B cell (primary cell): ENCODE measurements around the gene USP46. TPM values are rescaled to one million over a fixed set of nuclear protein-coding genes. Genes with fewer than 3 reads are reported as not detected.

Source experiments
- ATAC-seq: fragments of 200-7000 bp; cut with Tn5 transposase; one replicate; pipeline ENCODE4 v1.10.0; 2021; ENCODE audit warnings: low read depth, mild to moderate bottlenecking, moderate number of reproducible peaks, moderate library complexity
- CTCF ChIA-PET: fragments of 350-600 bp; sonication (Branson Sonifier 250); formaldehyde crosslinking; loops from one replicate; lab custom pipeline; 2021; ENCODE audit warnings: antibody characterized with exemption, inconsistent platforms; lab: Charles Lee
- POLR2A ChIA-PET: fragments of 350-600 bp; sonication (Branson Sonifier 250); formaldehyde crosslinking; loops from one replicate; lab custom pipeline; 2021; ENCODE audit warnings: antibody characterized with exemption; lab: Charles Lee
- DNase-seq: peaks from one replicate; pipeline ENCODE4 v3.0.0; 2013
- H2AFZ ChIP-seq: 2 replicates; pipeline ENCODE4 v1.6.1; 2012; ENCODE audit warnings: mild to moderate bottlenecking, low read depth, low read length; ENCODE audit not compliant: insufficient read depth, poor library complexity, severe bottlenecking
- H3K27ac ChIP-seq, 2 donors: 1 replicate in 1 of 2; 2 replicates in 1 of 2; pipeline ENCODE4 v1.5.1; 2012 to 2013; ENCODE audit warnings: low read length in 2 of 2, mild to moderate bottlenecking in 2 of 2, moderate library complexity in 1 of 2
- H3K27me3 ChIP-seq, 4 experiments: fragments of 200-600 bp in 1 of 4; sonication (generic) in 1 of 4; replicated peaks in 1 of 4; 1 replicate in 2 of 4; 2 replicates in 2 of 4; pipeline versions ENCODE4 v1.6.1 to v1.7.0; 2013 to 2016; ENCODE audit warnings: low read length in 3 of 4, mild to moderate bottlenecking in 2 of 4, mixed read lengths in 1 of 4, moderate library complexity in 1 of 4; ENCODE audit not compliant: insufficient read depth in 4 of 4, control insufficient read depth in 3 of 4; ENCODE audit errors: control extremely low read depth in 1 of 4
- H3K36me3 ChIP-seq, 2 experiments: replicated peaks in 1 of 2; 1 replicate in 1 of 2; 2 replicates in 1 of 2; pipeline versions ENCODE4 v1.6.1 to v1.7.1; 2013; ENCODE audit warnings: low read length in 1 of 2; ENCODE audit not compliant: insufficient read depth in 2 of 2, control insufficient read depth in 1 of 2; ENCODE audit errors: control extremely low read depth in 1 of 2, extremely low read depth in 1 of 2
- H3K4me1 ChIP-seq, 2 donors: fragments of 200-600 bp in 1 of 2; sonication (generic) in 1 of 2; 1 replicate in 1 of 2; 2 replicates in 1 of 2; pipeline versions ENCODE4 v1.5.1 to v1.6.1; 2013 to 2017; ENCODE audit warnings: low read length in 2 of 2; ENCODE audit not compliant: control insufficient read depth in 2 of 2, insufficient read depth in 2 of 2
- H3K4me2 ChIP-seq: replicated peaks from 2 replicates; pipeline ENCODE3; 2012; ENCODE audit warnings: mild to moderate bottlenecking, low read depth, low read length; ENCODE audit not compliant: poor library complexity, severe bottlenecking
- H3K4me3 ChIP-seq, 5 experiments: fragments of 200-600 bp in 1 of 5; sonication (generic) in 1 of 5; 1 replicate in 3 of 5; 2 replicates in 2 of 5; pipeline versions ENCODE4 v1.5.1 to v1.7.0; 2011 to 2016; ENCODE audit warnings: low read length in 4 of 5, mild to moderate bottlenecking in 4 of 5, low read depth in 2 of 5, control low read depth in 1 of 5, moderate library complexity in 1 of 5; ENCODE audit not compliant: insufficient read depth in 1 of 5; ENCODE audit errors: control extremely low read depth in 1 of 5, extremely low read depth in 1 of 5
- H3K79me2 ChIP-seq: fragments of 200-600 bp; sonication (generic); one replicate; pipeline ENCODE4 v1.6.0; 2016; ENCODE audit warnings: low read length; ENCODE audit not compliant: control insufficient read depth, insufficient read depth
- H3K9ac ChIP-seq: fragments of 200-600 bp; sonication (generic); 2 replicates; pipeline ENCODE4 v1.6.1; 2017; ENCODE audit warnings: mild to moderate bottlenecking, low read length, moderate library complexity
- H3K9me3 ChIP-seq, 3 donors: one replicate each; pipeline versions ENCODE4 v1.6.1 to v1.7.1; 2013; ENCODE audit warnings: low read length in 2 of 3; ENCODE audit not compliant: control insufficient read depth in 2 of 3, insufficient read depth in 1 of 3; ENCODE audit errors: control extremely low read depth in 1 of 3
- H4K20me1 ChIP-seq: 2 replicates; pipeline ENCODE4 v1.6.0; 2012; ENCODE audit warnings: mild to moderate bottlenecking, low read length; ENCODE audit not compliant: insufficient read depth, control insufficient read depth, poor library complexity, severe bottlenecking
- H3K27ac Mint-ChIP-seq: one replicate; pipeline ENCODE4 v1.8.0; 2021; ENCODE audit warnings: mixed read lengths
- H3K27me3 Mint-ChIP-seq: one replicate; pipeline ENCODE4 v1.8.0; 2021; ENCODE audit warnings: mixed read lengths
- H3K4me1 Mint-ChIP-seq: one replicate; pipeline ENCODE4 v1.8.0; 2021; ENCODE audit warnings: mixed read lengths
- H3K4me3 Mint-ChIP-seq: one replicate; pipeline ENCODE4 v1.8.0; 2021; ENCODE audit warnings: mixed read lengths
- H3K9me3 Mint-ChIP-seq: one replicate; pipeline ENCODE4 v1.8.0; 2022; ENCODE audit warnings: mixed read lengths; ENCODE audit not compliant: insufficient read depth
- EZH2 ChIP-seq: IDR thresholded peaks from 2 replicates; pipeline ENCODE4 v1.6.1; 2012; ENCODE audit warnings: borderline replicate concordance, low read depth, mild to moderate bottlenecking, moderate library complexity, low read length; ENCODE audit not compliant: insufficient read depth, poor library complexity, severe bottlenecking
- WGBS: methylation state at CpG from one replicate; pipeline ENCODE4 v1.1.5; 2013; ENCODE audit warnings: missing lambda C conversion rate; ENCODE audit not compliant: insufficient coverage; 5-methylcytosine and 5-hydroxymethylcytosine counted together
- intact Hi-C: fragments of 100-400 bp; cut with micrococcal nuclease; formaldehyde crosslinking; loops from one replicate; pipeline ENCODE4 v1.10.0; 2022
- polyA plus RNA-seq: library from polyadenylated mRNA; depleted of rRNA; stranded (reverse); fragments of >200 nt; gene quantifications from 2 replicates; pipeline ENCODE4 v1.2.3, GENCODE V29; 2012
- total RNA-seq, 2 donors: library from RNA; stranded (reverse); fragments of 120-200 nt in 1 of 2; gene quantifications; 1 replicate in 1 of 2; 2 replicates in 1 of 2; pipeline versions ENCODE4 v1.2.3 to v1.2.4, GENCODE V29; 2013 to 2022
- TF ChIP-seq, protein P1 (sequence below): fragments of 200-600 bp; IDR thresholded peaks from one replicate; pipeline ENCODE4 v1.8.0; 2022; ENCODE audit warnings: antibody characterized with exemption, mild to moderate bottlenecking

The USP46 gene
- total and polyA plus RNA-seq, 2 donors (not counting 1 experiment from before 2014, with no cell fraction given) = 1.8 to 11.8 TPM

DNA sequence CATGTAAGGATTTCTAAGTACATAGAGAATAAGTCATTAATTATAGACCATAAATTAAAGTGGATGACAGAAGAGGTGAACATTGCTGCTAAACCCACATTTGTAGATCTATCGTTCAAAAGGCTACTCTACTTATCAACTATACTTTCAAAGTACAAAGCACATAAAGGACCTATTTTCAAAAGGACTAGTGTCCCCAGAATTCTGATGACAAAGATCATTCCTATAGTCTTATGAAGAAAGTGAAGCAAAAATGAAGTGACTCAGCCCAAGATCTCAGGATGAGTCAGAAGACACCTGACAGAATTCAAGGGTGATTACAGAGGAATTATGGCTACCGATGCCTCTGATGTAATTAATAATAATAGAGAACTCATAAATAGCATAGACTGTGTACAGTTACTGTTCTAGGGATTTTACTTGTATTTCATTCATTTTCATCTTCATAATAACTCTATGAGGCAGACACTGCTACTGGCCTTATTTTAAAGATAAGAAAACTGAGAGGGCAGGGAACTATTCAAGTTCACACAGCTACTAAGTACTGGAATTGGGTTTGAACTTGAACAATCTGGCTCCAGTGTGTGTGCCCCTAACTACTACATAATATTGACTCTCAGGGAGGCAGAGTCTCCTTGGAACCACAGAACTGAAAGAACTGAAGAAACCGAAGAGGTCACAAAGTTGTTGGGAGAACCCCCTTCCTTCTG, 17.1 kb downstream of the USP46 start:
- H3K9ac ChIP-seq = no peak overlapping the region
- no peak overlapping the region for H3K27ac Mint-ChIP-seq
- no peaks in the 10 kb centered on the region for H3K9me3 Mint-ChIP-seq
- H3K36me3 ChIP-seq = no peaks in the 10 kb centered on the region
- ATAC-seq = no peak
- H2AFZ ChIP-seq = no peak overlapping the region
- H3K4me3 Mint-ChIP-seq = no peak overlapping the region
- CTCF ChIA-PET = interaction anchor here (0.7 kb wide), 1 partner anchor 1417 kb away, joined by 3 read pairs; no protein-coding TSS in a partner anchor
- no peak overlapping the region for H3K4me2 ChIP-seq
- H4K20me1 ChIP-seq = no peaks in the 10 kb centered on the region
- peaks cover 12 to 19% of the 10 kb centered on the region in 2 donors for H3K4me1 ChIP-seq
- H3K4me1 Mint-ChIP-seq = peaks cover 41% of the 10 kb centered on the region
- no peaks in the 10 kb centered on the region for H3K27me3 Mint-ChIP-seq
- H3K4me3 ChIP-seq = no peak overlapping the region
- no peaks in the 10 kb centered on the region for H3K27me3 ChIP-seq
- H3K79me2 ChIP-seq = peaks cover 34% of the 10 kb centered on the region
- TF ChIP-seq EZH2 = no peak
- TF ChIP-seq, protein P1, sequence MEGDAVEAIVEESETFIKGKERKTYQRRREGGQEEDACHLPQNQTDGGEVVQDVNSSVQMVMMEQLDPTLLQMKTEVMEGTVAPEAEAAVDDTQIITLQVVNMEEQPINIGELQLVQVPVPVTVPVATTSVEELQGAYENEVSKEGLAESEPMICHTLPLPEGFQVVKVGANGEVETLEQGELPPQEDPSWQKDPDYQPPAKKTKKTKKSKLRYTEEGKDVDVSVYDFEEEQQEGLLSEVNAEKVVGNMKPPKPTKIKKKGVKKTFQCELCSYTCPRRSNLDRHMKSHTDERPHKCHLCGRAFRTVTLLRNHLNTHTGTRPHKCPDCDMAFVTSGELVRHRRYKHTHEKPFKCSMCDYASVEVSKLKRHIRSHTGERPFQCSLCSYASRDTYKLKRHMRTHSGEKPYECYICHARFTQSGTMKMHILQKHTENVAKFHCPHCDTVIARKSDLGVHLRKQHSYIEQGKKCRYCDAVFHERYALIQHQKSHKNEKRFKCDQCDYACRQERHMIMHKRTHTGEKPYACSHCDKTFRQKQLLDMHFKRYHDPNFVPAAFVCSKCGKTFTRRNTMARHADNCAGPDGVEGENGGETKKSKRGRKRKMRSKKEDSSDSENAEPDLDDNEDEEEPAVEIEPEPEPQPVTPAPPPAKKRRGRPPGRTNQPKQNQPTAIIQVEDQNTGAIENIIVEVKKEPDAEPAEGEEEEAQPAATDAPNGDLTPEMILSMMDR = no peak
- POLR2A ChIA-PET = no interaction called here
- WGBS = 100% methylated on average over 1 of the region's 3 CpGs
- peaks cover 0 to 1% (median 0%) of the 10 kb centered on the region in 3 donors for H3K9me3 ChIP-seq
- DNase-seq = no peak
- intact Hi-C loops = no loop called here
- no peak overlapping the region for H3K27ac ChIP-seq

- no peak overlapping the region for H3K27ac ChIP-seq
- no peak overlapping the region for H3K27ac Mint-ChIP-seq
- H3K4me3 ChIP-seq = no peak overlapping the region
- H3K4me3 Mint-ChIP-seq = no peak overlapping the region
- ChIA-PET POLR2A (no interaction called here), CTCF (no interaction called here)
- DNase-seq (no peak), ATAC-seq (no peak)
- TF ChIP-seq EZH2 = no peak
- TF ChIP-seq, protein P1 = no peak
- peaks cover 0 to 1% (median 0%) of the 10 kb centered on the region in 3 donors for H3K9me3 ChIP-seq
- H3K27me3 ChIP-seq = no peaks in the 10 kb centered on the region
- no peaks in the 10 kb centered on the region for H3K36me3 ChIP-seq
- no peak overlapping the region for H3K4me2 ChIP-seq
- H2AFZ ChIP-seq = no peak overlapping the region
- peaks cover 12 to 19% of the 10 kb centered on the region in 2 donors for H3K4me1 ChIP-seq
- H3K9me3 Mint-ChIP-seq = no peaks in the 10 kb centered on the region
- H3K27me3 Mint-ChIP-seq = no peaks in the 10 kb centered on the region
- intact Hi-C loops = no loop called here
- no peak overlapping the region for H3K9ac ChIP-seq
- H4K20me1 ChIP-seq = no peaks in the 10 kb centered on the region
- peaks cover 41% of the 10 kb centered on the region for H3K4me1 Mint-ChIP-seq
- H3K79me2 ChIP-seq = peaks cover 38% of the 10 kb centered on the region
- WGBS = 77% methylated on average over 3 of the region's 6 CpGs
These were observed 18.1 kb downstream of the USP46 start for GRCh38 chr4:52640808-52641565.
